Measurements from ENCODE around the gene COX10.

- TF ChIP-seq, protein P1, sequence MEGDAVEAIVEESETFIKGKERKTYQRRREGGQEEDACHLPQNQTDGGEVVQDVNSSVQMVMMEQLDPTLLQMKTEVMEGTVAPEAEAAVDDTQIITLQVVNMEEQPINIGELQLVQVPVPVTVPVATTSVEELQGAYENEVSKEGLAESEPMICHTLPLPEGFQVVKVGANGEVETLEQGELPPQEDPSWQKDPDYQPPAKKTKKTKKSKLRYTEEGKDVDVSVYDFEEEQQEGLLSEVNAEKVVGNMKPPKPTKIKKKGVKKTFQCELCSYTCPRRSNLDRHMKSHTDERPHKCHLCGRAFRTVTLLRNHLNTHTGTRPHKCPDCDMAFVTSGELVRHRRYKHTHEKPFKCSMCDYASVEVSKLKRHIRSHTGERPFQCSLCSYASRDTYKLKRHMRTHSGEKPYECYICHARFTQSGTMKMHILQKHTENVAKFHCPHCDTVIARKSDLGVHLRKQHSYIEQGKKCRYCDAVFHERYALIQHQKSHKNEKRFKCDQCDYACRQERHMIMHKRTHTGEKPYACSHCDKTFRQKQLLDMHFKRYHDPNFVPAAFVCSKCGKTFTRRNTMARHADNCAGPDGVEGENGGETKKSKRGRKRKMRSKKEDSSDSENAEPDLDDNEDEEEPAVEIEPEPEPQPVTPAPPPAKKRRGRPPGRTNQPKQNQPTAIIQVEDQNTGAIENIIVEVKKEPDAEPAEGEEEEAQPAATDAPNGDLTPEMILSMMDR (IDR thresholded peaks at IDR 0.05) = no peak
- TF ChIP-seq POLR2A (IDR thresholded peaks at IDR 0.05) = no peak
Observed at GRCh38 chr17:14222611-14223010, 153.3 kb downstream of the COX10 start.

All from body of pancreas (tissue), 4 donors.